Endothelial cell (in vitro differentiated cells): ENCODE results near the gene GCA. TPM values are rescaled to one million over a fixed set of nuclear protein-coding genes. Genes with fewer than 3 reads are reported as not detected.

Experiments used
- DNase-seq: peaks from one replicate; pipeline ENCODE4 v3.0.0; 2021; ENCODE audit warnings: low spot score
- H3K27ac Mint-ChIP-seq: one replicate; pipeline ENCODE4 v1.8.0; 2021; ENCODE audit warnings: mixed read lengths, inconsistent platforms; ENCODE audit not compliant: unreplicated experiment
- H3K27me3 Mint-ChIP-seq: one replicate; pipeline ENCODE4 v1.8.0; 2021; ENCODE audit warnings: mild to moderate bottlenecking, moderate library complexity, mixed read lengths, inconsistent platforms; ENCODE audit not compliant: unreplicated experiment
- H3K36me3 Mint-ChIP-seq: one replicate; pipeline ENCODE4 v1.8.0; 2021; ENCODE audit warnings: mild to moderate bottlenecking, low read depth, mixed read lengths, inconsistent platforms; ENCODE audit not compliant: unreplicated experiment
- H3K4me1 Mint-ChIP-seq: one replicate; pipeline ENCODE4 v1.8.0; 2021; ENCODE audit warnings: mild to moderate bottlenecking, mixed read lengths, inconsistent platforms; ENCODE audit not compliant: unreplicated experiment
- H3K4me3 Mint-ChIP-seq: one replicate; pipeline ENCODE4 v1.8.0; 2021; ENCODE audit warnings: mild to moderate bottlenecking, mixed read lengths, inconsistent platforms; ENCODE audit not compliant: unreplicated experiment
- H3K9me3 Mint-ChIP-seq: one replicate; pipeline ENCODE4 v1.8.0; 2021; ENCODE audit warnings: mixed read lengths, inconsistent platforms; ENCODE audit not compliant: unreplicated experiment
- total RNA-seq: library from RNA; stranded (reverse); fragmentation: NEBNext Ultra II Directional; extraction: Animal tissue kit (Norgen Biotek cat#: 25700); gene quantifications from one replicate; pipeline ENCODE4 v1.2.1, GENCODE V29; 2021; ENCODE audit not compliant: unreplicated experiment
- TF ChIP-seq, protein P1 (sequence below): fragments of 200-600 bp; sonication (generic); IDR thresholded peaks from one replicate; pipeline ENCODE4 v1.5.0; 2021; ENCODE audit warnings: antibody characterized with exemption; ENCODE audit not compliant: unreplicated experiment

GCA gene
- total RNA-seq, 1 donor from 2014 or later = 123 TPM

DNA sequence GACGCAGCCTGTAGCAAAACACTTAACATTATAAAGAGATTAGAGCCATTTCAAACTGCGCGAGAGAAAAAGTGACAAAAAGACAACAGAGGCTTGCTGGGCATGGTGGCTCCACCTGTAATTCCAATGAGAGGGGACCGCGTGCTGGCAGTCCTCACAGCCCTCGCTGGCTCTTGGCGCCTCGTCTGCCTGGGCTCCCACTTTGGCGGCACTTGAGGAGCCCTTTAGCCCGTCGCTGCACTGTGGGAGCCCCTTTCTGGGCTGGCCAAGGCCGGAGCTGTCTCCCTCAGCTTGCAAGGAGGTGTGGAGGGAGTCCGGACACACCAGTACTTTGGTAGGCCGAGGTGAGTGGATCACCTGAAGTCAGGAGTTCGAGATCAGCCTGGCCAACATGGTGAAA is 16.1 kb upstream of the GCA start:
- Mint-ChIP-seq H3K36me3 (peaks cover 6% of the 10 kb centered on the region), H3K4me3 (no peak overlapping the region), H3K27ac (no peak overlapping the region), H3K27me3 (peaks cover 5% of the 10 kb centered on the region), H3K9me3 (no peaks in the 10 kb centered on the region), H3K4me1 (peaks cover 5% of the 10 kb centered on the region)
- TF ChIP-seq, protein P1, sequence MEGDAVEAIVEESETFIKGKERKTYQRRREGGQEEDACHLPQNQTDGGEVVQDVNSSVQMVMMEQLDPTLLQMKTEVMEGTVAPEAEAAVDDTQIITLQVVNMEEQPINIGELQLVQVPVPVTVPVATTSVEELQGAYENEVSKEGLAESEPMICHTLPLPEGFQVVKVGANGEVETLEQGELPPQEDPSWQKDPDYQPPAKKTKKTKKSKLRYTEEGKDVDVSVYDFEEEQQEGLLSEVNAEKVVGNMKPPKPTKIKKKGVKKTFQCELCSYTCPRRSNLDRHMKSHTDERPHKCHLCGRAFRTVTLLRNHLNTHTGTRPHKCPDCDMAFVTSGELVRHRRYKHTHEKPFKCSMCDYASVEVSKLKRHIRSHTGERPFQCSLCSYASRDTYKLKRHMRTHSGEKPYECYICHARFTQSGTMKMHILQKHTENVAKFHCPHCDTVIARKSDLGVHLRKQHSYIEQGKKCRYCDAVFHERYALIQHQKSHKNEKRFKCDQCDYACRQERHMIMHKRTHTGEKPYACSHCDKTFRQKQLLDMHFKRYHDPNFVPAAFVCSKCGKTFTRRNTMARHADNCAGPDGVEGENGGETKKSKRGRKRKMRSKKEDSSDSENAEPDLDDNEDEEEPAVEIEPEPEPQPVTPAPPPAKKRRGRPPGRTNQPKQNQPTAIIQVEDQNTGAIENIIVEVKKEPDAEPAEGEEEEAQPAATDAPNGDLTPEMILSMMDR = no peak
- DNase-seq = no peak

GRCh38 chr2:162328424-162329157 is 15.3 kb upstream of the GCA start:
- H3K4me1 Mint-ChIP-seq = peaks cover 5% of the 10 kb centered on the region
- TF ChIP-seq, protein P1 = no peak
- peaks cover 5% of the 10 kb centered on the region for H3K27me3 Mint-ChIP-seq
- peaks cover 6% of the 10 kb centered on the region for H3K36me3 Mint-ChIP-seq
- no peak overlapping the region for H3K4me3 Mint-ChIP-seq
- H3K27ac Mint-ChIP-seq = no peak overlapping the region
- H3K9me3 Mint-ChIP-seq = no peaks in the 10 kb centered on the region
- no peak for DNase-seq

DNA sequence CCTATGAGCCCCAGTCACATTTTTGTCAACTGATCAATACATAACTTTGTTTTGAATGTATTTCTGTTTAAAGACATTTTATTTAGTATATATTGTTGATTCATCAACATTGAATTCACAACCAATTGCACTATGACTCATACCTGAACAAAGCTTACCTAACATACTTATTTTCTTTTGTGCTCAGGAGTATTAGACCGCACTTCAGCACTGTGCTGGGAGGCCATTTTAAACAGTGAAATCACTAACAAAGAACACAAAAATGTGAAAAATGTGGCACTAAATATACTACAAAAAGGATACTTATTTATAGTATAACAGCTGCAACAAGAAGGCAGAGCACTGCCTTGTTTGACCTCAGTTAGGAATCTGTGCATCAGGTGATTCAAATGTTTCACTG is 13.1 kb upstream of the GCA start:
- no peak overlapping the region for H3K4me3 Mint-ChIP-seq
- TF ChIP-seq, protein P1 = no peak
- DNase-seq = no peak
- peaks cover 2% of the 10 kb centered on the region for H3K27me3 Mint-ChIP-seq
- peaks cover 6% of the 10 kb centered on the region for H3K36me3 Mint-ChIP-seq
- no peaks in the 10 kb centered on the region for H3K4me1 Mint-ChIP-seq
- no peak overlapping the region for H3K27ac Mint-ChIP-seq
- H3K9me3 Mint-ChIP-seq = no peaks in the 10 kb centered on the region

DNA sequence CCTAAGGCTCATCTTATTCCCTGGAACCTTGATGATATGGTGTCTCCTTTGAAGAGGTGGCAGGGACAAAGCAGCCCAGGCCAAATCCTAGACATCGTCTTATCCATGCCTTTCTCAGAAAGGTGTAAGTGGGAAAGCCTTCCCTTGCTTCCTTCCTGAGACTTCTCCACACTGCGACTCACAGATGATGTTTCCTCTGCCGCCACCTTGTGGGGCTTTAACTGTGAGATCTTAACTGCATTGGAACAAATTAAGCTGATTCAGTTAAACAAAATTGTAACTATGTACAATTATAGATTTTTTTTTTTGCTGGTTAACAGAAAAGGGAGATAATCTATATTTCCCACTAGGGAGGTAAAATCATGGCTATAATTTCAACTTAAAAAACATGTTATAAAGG is 10.0 kb upstream of the GCA start:
- H3K4me3 Mint-ChIP-seq = no peak overlapping the region
- no peaks in the 10 kb centered on the region for H3K4me1 Mint-ChIP-seq
- DNase-seq = peak; percentile 24
- peaks cover 1% of the 10 kb centered on the region for H3K36me3 Mint-ChIP-seq
- H3K27me3 Mint-ChIP-seq = peaks cover under 1% of the 10 kb centered on the region
- TF ChIP-seq, protein P1 = no peak
- no peak overlapping the region for H3K27ac Mint-ChIP-seq
- no peaks in the 10 kb centered on the region for H3K9me3 Mint-ChIP-seq

DNA sequence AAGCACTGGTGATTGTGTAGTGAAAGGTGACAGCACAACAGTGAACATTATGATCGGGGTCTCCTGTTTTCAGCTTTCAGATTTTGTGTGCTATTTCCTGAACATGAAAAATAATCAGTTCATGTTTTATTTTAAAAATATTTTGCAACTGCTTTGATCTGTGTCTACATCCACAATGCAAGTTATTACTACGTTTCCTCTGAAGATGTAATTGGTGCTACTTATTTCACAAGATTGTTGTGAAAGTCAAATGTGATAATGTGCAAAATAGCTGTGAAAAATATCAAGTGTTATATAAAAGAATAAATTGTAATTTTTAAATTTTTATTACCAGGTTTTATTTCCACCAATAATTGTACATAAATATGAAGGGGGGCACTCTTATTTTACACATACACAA is 6.1 kb upstream of the GCA start:
- Mint-ChIP-seq H3K36me3 (no peaks in the 10 kb centered on the region), H3K4me1 (peaks cover 9% of the 10 kb centered on the region), H3K4me3 (no peak overlapping the region), H3K27ac (no peak overlapping the region), H3K9me3 (no peaks in the 10 kb centered on the region), H3K27me3 (no peaks in the 10 kb centered on the region)
- TF ChIP-seq, protein P1 = no peak
- DNase-seq = no peak
